ENCODE results near the gene YBEY. TPM values are rescaled to one million over a fixed set of nuclear protein-coding genes. Genes with fewer than 3 reads are reported as not detected.

YBEY gene
- polyA plus RNA-seq, 3 donors, result 4.1 to 8.6 (median 5.2) TPM

DNA sequence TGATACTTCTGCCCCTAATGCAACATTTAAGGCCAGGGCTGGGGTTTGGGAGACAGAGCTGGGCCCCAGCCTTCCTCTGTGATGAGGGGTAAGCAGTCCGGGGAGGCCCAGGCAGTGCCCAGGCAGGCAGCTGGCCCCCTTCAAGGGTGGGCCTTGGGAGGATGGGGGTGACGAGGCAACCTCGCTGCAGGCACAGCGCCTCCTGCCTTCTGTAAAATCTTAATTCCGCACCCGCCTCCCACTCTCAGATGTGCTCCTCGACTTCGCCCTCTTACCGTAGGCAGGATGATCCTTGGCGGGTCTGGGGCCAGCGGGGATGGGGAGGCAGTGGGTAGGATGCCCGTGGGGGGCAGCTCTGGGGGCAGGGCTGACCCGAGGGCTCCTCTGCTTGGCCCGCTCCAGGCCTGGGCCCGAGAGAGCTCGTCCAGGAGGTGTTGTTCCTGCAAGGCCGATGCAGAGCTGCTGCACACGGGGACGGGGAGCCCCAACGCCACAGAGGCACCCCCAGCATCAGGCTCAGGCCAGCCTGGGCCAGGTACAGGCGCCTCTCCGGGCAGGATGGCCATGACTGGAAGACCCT, 28.4 kb downstream of the YBEY start:
- H3K79me2 ChIP-seq (ENCODE audit: insufficient read depth, low read length), result peaks cover 18% of the 10 kb centered on the region
- H3K27ac Mint-ChIP-seq, result no peak overlapping the region
- no peak overlapping the region for H3K4me3 ChIP-seq (replicated peaks in 1 of 3; ENCODE audit: low read depth in 2 of 3, low read length in 3 of 3)
- no peak for DNase-seq
- no peaks in the 10 kb centered on the region for H3K27me3 ChIP-seq (ENCODE audit: control insufficient read depth in 2 of 2, insufficient read depth in 2 of 2, low read length in 2 of 2)
- intact Hi-C loops (cut with micrococcal nuclease), result no loop called here
- H3K9ac ChIP-seq (ENCODE audit: insufficient read depth, low read length, poor library complexity, severe bottlenecking), result peak overlapping the region; percentile 8
- H2AFZ ChIP-seq (ENCODE audit: insufficient read depth, low read depth, low read length, poor library complexity, severe bottlenecking), result no peak overlapping the region
- peaks cover 6% of the 10 kb centered on the region for H3K4me1 Mint-ChIP-seq
- H3K36me3 Mint-ChIP-seq, result peaks cover 11 to 47% of the 10 kb centered on the region in 2 donors
- H3K4me3 Mint-ChIP-seq, result no peak overlapping the region
- no peak overlapping the region for H3K27ac ChIP-seq (ENCODE audit: low read depth in 1 of 2, low read length in 2 of 2)
- no peaks in the 10 kb centered on the region for H3K9me3 ChIP-seq (replicated peaks in 1 of 2; ENCODE audit: control insufficient read depth in 1 of 2, insufficient read depth in 1 of 2, low read length in 2 of 2)
- WGBS (ENCODE audit: insufficient coverage), result 97% methylated on average over 11 of the region's 22 CpGs
- peaks cover 0 to under 1% (median 0%) of the 10 kb centered on the region in 3 donors for H3K27me3 Mint-ChIP-seq (ENCODE audit: low read depth in 3 of 3)
- H3K4me2 ChIP-seq (replicated peaks; ENCODE audit: extremely low read depth, low read length, poor library complexity, severe bottlenecking), result no peak overlapping the region
- H3K9me3 Mint-ChIP-seq, result no peaks in the 10 kb centered on the region
- peaks cover 0 to 1% of the 10 kb centered on the region in 2 donors for H3K4me1 ChIP-seq (ENCODE audit: control insufficient read depth in 1 of 2, insufficient read depth in 2 of 2, low read length in 2 of 2)
- no peaks in the 10 kb centered on the region for H4K20me1 ChIP-seq (ENCODE audit: insufficient read depth, low read length)
- TF ChIP-seq, protein P1, sequence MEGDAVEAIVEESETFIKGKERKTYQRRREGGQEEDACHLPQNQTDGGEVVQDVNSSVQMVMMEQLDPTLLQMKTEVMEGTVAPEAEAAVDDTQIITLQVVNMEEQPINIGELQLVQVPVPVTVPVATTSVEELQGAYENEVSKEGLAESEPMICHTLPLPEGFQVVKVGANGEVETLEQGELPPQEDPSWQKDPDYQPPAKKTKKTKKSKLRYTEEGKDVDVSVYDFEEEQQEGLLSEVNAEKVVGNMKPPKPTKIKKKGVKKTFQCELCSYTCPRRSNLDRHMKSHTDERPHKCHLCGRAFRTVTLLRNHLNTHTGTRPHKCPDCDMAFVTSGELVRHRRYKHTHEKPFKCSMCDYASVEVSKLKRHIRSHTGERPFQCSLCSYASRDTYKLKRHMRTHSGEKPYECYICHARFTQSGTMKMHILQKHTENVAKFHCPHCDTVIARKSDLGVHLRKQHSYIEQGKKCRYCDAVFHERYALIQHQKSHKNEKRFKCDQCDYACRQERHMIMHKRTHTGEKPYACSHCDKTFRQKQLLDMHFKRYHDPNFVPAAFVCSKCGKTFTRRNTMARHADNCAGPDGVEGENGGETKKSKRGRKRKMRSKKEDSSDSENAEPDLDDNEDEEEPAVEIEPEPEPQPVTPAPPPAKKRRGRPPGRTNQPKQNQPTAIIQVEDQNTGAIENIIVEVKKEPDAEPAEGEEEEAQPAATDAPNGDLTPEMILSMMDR (IDR thresholded peaks at IDR 0.05), result no peak
- H3K36me3 ChIP-seq (replicated peaks in 1 of 2; ENCODE audit: control insufficient read depth in 1 of 2, insufficient read depth in 2 of 2, low read length in 2 of 2), result peaks cover 19 to 41% of the 10 kb centered on the region in 2 donors

DNA sequence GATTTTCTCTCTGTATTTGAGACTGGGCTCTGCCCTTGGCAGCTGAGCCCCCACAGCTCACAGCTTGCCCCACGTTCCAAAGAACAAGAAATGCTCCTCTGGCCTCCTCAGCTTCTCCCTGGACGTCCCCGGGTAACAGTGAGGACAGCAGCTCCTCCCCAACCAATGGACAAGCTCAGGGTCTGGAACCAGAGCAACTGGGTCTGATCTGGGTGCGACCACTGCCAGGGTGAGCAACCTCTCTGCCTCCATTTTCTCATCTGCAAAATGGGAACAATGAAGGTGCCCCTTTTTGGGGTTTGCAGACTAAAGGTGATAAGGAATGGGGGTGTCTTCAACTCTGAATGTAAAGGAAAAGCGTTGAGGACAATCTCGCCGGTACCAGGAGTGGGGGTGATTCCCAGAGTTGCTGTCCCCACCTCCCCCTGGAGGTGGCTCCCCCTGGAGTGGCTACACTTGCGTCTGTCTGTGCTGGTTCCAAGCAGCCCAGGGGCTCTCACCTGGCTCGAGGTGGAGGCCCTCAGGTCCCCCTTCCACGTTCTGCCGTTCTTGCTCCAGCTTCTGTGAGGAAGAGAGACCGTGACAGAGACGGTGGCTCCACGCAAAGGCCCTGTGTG, 30.7 kb downstream of the YBEY start:
- Mint-ChIP-seq H3K36me3 (peaks cover 6 to 35% of the 10 kb centered on the region in 2 donors), H3K4me3 (no peak overlapping the region), H3K9me3 (no peaks in the 10 kb centered on the region), H3K27ac (peak overlapping the region in 1 of 7 donors; percentile 8), H3K4me1 (peaks cover 25% of the 10 kb centered on the region), H3K27me3 (ENCODE audit: low read depth in 3 of 3) (peaks cover 0 to 1% (median 0%) of the 10 kb centered on the region in 3 donors)
- Histone ChIP-seq H3K36me3 (replicated peaks in 1 of 2; ENCODE audit: control insufficient read depth in 1 of 2, insufficient read depth in 2 of 2, low read length in 2 of 2) (peaks cover 16 to 33% of the 10 kb centered on the region in 2 donors), H2AFZ (ENCODE audit: insufficient read depth, low read depth, low read length, poor library complexity, severe bottlenecking) (no peak overlapping the region), H3K27me3 (ENCODE audit: control insufficient read depth in 2 of 2, insufficient read depth in 2 of 2, low read length in 2 of 2) (no peaks in the 10 kb centered on the region), H3K27ac (ENCODE audit: low read depth in 1 of 2, low read length in 2 of 2) (no peak overlapping the region), H3K4me2 (replicated peaks; ENCODE audit: extremely low read depth, low read length, poor library complexity, severe bottlenecking) (no peak overlapping the region), H3K9me3 (replicated peaks in 1 of 2; ENCODE audit: control insufficient read depth in 1 of 2, insufficient read depth in 1 of 2, low read length in 2 of 2) (no peaks in the 10 kb centered on the region), H3K79me2 (ENCODE audit: insufficient read depth, low read length) (peaks cover 40% of the 10 kb centered on the region), H3K4me1 (ENCODE audit: control insufficient read depth in 1 of 2, insufficient read depth in 2 of 2, low read length in 2 of 2) (peaks cover 19 to 22% of the 10 kb centered on the region in 2 donors), H4K20me1 (ENCODE audit: insufficient read depth, low read length) (no peaks in the 10 kb centered on the region), H3K4me3 (replicated peaks in 1 of 3; ENCODE audit: low read depth in 2 of 3, low read length in 3 of 3) (no peak overlapping the region), H3K9ac (ENCODE audit: insufficient read depth, low read length, poor library complexity, severe bottlenecking) (no peak overlapping the region)
- DNase-seq, result no peak
- WGBS (ENCODE audit: insufficient coverage), result 96% methylated on average over 11 of the region's 14 CpGs
- intact Hi-C loops (cut with micrococcal nuclease), result no loop called here
- TF ChIP-seq, protein P1 (IDR thresholded peaks at IDR 0.05), result no peak

Data from CD14-positive monocyte (primary cell).